ENCODE results near the gene ARMH1.
"Not testable (repeated sequence)": the region's sequence is repeated elsewhere in the genome, so short reads cannot be mapped to it uniquely, and the experiment has no call there.

ARMH1 gene

DNA sequence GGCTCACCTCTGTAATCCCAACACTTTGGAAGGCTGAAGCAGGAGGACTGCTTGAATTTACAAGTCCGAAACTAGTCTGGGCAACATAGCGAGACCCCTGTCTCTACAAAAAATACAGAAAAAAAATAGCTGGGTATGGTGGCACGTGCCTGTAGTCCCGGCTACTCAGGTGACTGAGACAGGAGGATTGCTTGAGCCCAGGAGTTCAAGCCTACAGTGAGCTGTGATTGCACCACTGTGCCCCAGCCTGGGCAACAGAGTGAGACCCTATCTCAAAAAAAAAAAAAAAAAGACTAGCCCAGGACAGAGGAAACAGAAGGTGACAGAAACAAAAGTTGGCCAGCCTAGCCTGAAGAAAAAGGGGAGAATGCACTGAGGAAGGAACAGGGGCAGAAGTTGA is 21.2 kb downstream of the ARMH1 start:
- no peak for DNase-seq (ENCODE audit: low spot score)

DNA sequence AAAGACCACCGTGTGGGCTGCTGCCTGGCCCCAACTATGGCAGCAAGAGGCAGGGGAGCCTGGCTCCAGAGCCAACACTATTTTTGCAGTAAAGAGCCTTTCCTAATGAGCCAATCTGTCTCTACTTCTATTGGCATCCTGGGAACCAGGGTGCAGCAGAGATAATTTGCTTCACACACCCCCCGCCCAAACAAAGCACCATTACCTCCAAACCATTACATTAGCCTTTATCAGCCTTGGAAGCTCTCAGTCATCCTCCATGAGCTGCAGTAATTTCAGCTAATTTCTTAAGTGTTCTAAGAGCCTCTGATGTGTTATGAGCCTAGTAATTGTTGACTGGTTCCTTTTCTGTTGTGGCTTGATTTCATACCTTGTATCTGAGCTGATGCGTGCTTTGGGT is 21.6 kb downstream of the ARMH1 start:
- DNase-seq (ENCODE audit: low spot score) = no peak

DNA sequence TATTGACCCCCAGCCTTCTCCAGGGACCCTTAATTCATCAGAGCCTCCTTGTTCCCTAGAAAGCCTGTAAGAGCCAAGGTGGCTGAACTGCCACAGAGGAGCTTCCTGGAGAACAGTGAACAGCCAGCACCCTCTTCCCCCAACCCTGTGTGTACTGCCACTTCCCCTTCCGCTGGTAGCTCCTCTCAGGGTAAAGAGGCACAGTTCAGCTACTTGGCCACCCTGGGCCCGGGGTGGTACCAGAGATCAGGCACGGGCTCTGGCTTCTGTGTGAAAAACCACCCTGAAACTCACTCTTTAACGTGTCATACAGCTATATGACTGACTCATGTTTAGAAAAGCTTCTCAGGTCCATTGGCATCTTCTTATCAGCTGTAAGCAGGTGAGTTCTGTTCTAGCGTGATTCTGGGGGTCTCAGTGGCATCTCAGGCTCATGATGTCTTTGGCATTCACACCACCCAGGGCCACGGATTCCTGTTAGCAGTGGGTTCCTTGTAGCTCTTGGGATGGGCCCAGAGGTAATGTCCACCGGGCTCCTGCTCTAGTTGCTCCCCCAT is 22.4 kb downstream of the ARMH1 start:
- no peak for DNase-seq (ENCODE audit: low spot score)

DNA sequence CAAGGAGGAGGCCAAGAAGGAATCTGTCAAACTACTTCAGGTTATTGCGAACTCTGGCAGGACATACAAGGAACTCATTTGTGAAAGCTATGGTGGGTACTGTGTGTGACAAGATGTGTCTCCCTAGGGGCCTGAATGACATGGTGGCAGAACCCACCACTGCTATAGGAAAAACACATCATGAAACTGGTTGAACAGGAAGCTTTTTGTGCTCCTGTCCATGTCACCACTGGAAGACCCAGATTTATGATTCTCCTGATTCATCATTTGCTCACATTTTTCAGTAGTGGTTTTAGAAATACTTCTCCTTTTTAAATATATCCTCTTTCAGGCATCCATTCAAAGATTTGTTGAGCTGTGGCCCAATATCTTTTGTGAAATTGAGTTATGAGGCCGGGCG is 23.6 kb downstream of the ARMH1 start:
- DNase-seq (ENCODE audit: low spot score) = no peak

DNA sequence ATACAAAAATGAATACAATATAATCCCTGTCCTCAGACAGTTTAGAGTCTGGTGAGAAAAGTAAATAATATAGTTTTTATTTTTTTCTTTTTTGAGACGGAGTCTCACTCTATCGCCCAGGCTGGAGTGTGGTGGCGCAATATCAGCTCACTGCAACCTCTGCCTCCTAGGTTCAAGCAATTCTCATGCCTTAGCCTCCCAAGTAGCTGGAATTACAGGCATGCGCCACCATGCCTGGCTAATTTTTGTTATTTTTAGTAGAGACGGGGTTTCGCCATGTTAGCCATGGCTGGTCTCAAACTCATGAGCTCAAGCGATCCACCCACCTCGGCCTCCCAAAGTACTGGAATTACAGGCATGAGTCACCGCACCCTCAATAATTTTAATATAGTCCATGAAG is 24.9 kb downstream of the ARMH1 start:
- not testable (repeated sequence) for DNase-seq (ENCODE audit: low spot score)

DNA sequence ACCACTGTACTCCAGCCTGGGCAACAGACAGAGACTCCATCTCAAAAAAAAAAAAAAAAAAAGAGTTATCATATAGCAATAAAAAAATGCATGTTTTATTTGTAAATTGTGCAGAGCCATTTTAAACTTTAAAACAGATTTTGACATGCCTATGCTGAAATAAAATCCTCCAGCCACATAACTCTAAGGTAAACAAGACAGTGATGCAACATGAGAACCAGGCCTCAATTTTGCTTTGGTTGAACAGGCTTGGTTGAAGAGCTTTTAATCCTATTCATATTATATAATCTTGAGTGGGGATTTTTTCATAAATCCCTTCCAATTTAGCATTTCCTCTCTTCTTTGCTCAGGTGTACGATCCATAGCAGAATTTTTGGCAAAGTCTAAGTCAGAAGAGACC is 26.1 kb downstream of the ARMH1 start:
- no peak for DNase-seq (ENCODE audit: low spot score)

DNA sequence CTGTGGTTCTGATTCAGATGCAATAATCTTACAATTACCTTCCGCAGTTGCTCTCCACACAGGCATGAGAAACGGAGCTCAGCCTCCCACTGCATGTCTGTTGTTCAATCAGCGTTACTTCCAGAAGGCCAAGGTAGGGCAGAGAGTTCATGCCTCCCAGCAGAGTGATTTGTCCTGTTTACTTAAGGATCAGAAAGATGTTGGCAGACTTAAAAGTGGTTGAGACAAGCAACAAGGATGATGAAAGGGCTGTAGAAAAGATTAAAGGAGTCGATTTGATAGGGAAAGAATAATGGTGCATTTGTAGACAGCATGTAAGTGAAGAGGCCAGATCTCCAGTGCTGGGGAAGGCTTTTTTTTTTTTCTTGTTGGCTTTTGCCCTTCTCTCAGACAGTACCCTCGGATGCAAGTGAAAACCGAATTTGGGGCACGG is 26.6 kb downstream of the ARMH1 start:
- no peak for DNase-seq (ENCODE audit: low spot score)

DNA sequence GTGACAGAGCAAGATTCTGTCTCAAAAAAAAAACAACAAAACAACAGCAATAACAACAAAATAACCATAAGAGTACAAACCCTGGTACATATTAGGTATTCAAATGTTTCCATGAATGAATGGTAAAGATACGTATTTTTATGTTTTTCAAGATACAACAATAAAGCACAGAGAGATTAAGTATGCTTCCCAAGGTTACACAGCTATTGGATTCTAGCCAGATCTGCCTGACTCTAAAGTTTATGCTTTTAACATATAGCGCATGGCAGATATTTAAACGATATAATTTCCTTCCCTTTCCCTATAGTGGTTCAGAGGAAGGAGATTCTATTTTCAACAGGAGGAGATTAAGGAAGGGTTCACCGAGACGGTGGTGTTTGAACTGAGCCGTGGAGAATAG is 31.0 kb downstream of the ARMH1 start:
- DNase-seq (ENCODE audit: low spot score) = no peak

DNA sequence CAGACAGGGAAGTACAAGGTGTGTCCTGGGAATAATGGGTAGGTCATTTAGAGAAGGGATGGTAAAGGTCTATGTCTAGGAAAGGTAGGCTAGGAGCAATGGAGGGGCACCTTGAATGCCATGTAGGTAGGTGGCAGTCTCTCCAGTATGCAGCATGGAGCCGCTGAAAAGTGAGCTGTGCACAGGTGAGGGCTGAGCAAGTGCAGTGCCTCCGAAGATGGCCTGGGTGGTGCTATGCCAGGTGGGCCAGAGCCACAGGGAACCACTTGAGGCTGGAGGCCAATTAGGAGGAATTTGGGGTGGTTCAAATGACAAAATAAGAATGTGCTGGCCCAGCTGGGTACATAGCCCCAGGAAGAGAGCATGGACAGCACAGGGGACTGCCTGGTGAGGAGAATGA is 31.4 kb downstream of the ARMH1 start:
- DNase-seq (ENCODE audit: low spot score) = no peak

DNA sequence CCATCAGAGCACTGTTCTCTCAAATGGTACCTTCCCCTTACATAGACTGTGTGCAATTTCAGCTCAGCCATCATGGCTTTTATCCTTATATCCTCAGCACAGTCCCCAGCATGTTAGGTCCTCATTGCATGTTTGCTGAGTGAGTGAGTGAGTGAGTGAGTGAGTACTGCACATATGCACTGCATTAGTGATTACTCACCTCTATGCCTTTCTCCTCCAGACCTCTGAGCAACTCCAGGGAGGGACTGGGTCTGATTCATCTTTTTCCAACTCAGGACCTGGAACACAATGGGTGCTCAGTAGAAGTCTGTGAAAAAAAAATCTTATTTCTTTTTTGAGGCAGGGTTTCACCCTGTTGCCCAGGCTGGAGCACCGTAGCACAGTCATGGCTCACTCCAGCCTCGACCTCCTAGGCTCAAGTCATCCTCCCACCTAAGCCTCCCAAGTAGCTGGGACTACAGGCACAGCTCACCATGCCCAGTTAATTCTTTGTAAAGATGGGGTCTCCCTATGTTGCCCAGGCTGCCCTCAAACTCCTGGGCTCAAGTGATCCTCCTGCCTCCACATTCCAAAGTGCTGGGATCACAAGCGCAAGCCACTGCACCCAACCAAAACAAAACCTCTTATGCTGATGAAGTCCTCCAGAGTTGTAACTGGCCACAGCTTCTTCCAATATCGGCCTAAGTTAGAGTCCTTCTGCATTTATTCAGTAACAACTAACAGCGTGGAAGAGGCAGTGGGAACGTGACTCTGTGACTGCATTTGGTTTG is 32.8 kb downstream of the ARMH1 start:
- DNase-seq (ENCODE audit: low spot score) = no peak

DNA sequence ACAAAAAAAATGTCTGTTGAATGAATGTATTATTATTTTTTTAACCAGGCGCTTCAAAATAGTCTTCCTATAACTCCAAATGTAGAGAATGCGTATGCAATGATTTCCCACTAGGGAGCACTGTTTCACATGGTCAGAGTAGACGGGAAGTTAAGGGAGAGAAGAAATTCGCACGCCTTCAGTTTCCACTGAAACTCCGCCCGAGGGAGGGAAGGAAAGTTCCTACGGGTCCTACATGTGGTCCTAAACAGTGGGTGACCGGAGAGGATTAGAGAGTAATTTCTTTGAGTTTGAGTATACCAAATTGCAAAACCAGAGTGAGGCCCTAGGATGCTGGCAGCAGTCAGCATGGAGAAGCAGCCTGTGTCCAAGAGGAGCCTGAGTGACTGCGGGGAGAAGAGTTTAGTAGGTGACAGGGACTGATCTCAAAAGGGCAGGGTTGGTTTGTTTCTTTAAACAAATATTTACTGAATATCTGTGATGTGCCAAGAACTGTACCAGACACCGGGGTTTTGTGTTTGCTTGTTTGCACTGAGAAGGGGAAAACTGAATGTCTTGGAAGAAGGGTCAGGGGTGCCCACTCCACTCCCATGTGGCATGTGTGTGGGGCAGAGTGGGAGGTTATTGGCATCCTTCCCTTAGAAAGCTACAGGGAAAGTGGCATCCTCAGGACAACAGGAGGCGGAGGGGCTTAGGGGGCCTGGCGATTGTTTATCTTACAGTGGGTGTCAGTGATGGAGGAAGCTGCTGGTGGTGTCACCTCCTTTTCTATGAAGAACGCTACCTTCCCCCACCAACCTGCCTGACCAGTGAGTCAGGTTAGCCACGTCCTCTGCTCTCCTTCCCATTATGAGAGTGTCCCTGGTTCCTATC is 33.7 kb downstream of the ARMH1 start:
- no peak for DNase-seq (ENCODE audit: low spot score)

DNA sequence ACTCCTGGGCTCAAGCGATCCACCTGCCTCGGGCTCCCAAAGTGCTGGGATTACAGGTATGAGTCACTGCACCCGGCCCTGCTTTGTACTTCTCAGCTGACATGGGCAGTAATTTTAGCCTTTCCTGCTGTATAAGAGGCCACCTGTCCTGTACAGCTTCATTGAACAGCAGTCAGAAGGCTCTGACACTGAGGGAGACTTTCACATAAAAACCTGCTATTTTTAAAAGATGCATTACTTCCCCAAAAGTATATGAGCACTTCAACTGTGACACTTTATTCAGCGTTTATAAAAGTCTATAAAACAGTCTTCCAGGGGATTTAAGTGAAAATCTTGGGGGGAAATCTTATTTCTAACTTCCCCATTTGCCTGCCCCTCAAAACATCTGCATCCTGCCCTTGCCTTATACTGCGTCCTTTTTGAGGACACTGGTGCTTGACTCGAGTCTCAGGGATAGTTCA is 38.8 kb downstream of the ARMH1 start:
- no peak for DNase-seq (ENCODE audit: low spot score)

DNA sequence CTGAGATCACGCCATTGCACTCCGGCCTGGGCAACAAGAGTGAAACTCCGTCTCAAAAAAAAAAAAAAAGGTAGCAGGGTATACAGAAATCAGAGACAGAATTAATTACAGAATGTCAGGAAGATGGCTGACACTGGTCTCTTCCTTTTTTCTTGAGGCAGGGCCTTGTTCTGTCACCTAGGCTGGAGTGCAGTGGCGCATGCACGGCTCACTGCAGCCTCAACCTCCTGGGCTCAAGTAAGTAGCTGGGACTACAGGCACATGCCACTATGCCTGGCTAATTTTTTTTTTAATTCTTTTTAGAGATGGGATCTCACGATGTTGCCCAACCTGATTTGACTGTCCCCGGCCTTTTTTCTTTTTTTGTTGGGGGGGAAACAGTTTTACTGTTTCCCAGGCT is 40.0 kb downstream of the ARMH1 start:
- no peak for DNase-seq (ENCODE audit: low spot score)

DNA sequence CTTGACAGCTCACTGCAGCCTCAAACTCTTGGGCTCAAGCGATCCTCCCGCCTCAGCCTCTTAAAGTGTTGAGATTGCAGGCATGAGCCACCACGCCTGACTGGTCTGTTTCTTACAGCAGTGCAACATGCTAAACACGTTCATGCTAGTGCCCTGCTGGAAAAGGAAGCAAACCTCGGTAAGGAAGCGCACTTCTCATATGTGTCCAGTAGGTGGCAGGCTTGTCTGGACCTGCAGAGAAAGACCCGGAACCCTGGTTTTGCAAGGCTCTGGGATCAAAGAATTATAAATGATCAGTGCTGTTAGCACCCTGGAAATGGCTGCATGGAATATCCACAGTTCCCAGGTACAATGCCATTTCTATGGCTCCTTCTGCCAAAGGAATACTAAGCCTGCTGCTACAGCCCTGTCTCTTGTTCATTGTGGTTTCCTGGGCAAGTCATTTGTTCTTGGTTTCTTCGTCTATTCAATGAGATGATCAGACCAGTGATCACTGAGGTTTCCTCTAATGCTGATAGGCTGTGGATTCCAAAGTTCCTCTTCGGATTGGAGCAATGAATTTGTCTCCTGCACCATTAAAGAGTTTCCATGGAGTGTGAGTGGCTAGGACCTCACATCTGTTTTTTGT is 40.5 kb downstream of the ARMH1 start:
- DNase-seq (ENCODE audit: low spot score) = peak; percentile 63

DNA sequence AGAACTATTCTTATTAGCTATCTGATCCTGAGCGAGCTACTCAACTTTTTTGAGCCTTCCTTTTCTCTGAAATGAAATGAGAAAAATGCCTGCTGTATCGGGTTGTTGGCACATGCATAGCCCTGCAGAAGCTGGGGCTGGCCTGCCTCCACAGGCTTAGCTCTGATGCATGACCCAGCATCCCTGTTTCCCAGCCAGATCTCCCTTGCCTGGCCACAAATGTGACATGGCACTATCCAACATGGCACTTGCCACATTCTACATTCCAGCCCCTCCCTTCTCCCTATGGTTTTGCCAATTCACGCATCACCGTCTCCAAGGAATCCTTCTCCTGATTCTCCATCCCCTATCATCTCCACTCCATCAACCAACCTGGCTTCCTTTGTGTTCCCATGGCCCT is 42.6 kb downstream of the ARMH1 start:
- no peak for DNase-seq (ENCODE audit: low spot score)

DNA sequence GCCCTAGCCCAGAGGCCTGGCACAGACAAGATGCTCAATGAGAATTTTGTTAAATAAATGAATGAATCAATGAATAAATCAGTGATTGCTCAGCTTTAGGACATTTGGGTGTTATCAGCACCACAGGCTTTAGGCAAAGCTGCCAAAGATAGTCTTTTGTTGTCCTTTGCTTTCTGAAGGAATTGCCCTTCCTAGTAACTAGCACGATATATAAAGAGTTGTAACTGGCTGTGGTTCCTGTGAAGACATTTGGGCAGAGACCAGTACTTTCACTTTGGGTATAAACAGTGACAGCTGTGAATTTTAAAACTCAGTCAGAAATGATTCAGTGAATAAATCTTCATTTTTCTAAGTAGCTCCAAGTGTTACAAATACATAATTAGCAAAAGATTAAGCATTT is 43.1 kb downstream of the ARMH1 start:
- DNase-seq (ENCODE audit: low spot score) = no peak

DNA sequence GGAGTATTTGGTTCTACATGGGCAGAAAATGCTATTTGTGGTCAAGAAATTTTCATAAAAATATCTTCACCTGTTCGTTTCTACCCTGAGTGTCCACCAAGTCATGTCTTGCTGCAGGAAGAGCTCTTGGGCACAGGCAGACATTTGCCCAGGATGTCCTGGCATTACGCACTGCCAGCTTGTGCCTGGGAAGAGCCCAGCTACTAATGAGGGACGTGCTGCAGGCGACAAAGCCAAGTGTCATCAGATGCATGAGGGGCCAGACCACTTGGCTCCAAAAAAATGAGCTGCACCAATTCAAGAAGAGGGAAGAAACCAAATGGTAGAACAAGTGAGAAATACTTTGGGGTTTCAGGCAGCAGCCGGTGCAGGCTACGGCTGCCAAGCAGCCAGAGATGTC is 43.6 kb downstream of the ARMH1 start:
- no peak for DNase-seq (ENCODE audit: low spot score)

DNA sequence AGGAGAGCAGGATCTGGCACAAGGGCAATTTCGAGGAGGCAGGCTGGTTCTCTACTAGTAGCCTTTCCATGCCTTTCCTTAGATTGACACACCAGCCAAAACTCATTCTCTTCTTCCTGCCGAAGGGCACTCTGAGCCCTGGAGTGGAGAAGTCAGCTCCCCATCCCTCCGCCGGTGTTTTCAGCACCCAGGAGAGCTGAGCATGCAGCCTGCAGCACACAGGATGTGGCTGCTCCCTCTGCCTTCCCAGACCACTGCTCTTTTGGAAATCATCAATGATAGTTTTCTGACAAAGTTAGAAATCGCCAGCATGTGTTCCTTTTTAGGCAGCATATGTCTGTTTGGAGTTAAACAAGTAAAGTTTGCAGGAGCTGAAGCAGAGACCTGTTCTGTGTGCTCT is 44.8 kb downstream of the ARMH1 start:
- no peak for DNase-seq (ENCODE audit: low spot score)

DNA sequence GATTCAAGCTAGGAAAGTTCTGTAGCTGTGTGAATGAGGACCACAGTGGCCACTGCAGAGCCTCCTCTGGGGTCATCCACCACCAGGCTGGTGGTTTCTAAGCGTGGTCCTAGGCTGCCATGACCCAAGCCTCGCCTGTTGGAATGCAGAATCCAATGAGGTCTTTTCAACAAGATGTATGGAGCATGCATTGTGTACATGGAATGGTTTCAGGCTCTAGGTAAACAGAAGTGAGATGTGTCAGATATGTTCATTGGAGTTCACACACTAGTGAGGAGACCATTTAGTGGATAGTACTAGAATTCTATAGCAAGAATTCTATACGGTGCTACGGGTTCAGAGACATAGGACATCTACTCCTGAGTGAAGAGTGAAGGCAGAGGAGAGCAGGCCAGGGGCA is 45.8 kb downstream of the ARMH1 start:
- DNase-seq (ENCODE audit: low spot score) = no peak

DNA sequence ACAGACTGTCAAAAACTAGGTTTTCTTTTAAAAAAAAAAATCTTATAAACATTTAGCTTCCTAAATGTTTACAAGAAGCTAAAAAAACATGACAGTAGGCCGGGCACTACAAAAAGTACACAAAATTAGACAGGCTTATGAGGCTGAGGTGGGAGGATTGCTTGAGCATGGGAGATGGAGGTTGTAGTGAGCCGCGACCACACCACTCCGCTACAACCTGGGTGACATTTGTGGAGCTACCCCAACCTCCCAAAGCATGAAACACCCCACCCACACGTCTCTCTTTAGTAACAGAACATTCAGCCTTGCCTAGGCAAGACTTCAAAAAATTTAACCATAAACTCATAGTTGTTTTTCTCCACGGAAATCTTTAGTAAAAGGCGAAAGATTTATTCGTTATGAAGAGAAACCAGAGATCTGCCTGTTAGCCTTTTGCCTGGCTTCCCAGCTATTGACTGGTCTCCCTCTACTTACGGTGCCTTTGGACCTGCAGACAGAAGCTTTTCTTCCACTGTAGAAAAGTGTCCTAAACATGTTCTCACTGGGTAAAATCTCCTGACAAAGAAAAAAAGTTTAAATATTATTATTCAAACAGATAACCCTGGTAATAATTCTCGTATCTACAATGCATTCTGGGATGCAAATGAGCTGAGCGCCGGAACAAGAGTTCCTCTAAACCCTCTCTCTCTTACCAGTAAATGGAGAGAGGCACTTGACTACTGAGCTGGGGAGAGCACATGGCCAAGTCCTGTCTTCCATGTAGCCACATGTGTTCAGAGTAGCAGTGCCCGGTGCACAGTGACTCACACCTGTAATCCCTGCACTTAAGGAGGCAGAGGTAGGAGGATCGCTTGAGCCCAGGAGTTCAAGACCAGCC is 47.2 kb downstream of the ARMH1 start:
- no peak for DNase-seq (ENCODE audit: low spot score)

DNA sequence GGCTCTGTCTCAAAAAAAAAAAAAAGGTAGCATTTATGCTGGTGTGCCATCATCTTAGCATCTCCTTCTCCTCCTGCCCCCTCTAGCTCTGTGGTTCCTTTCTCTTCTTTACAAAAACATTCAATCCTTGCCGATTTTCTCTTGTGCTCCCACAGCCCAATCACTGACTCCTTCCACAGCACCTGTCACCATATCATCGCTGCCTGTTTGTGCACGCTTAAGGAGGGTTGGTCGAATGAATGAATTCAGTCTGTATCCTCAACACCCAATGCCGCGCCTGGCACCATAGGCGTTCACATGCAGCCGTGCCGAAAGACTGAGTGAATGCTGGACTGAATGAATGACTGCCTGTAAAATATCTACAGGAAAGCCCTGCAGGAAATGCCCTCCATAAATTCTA is 48.5 kb downstream of the ARMH1 start:
- no peak for DNase-seq (ENCODE audit: low spot score)

Measured in putamen (tissue), 1 donor.